Islet of Langerhans (tissue), 1 donor: ENCODE results near the gene STK10.
"Not testable (repeated sequence)": the region's sequence is repeated elsewhere in the genome, so short reads cannot be mapped to it uniquely, and the experiment has no call there.

Source experiments
- FAIRE-seq: peaks from one replicate; lab custom pipeline; 2011; peaks lifted over from hg19 to GRCh38; lab: Jason Lieb, UNC

Gene STK10

GRCh38 chr5:172165465-172165864, 22.6 kb downstream of the STK10 start:
- no peak for FAIRE-seq

- FAIRE-seq, result no peak
Measured at GRCh38 chr5:172164769-172165212, 23.2 kb downstream of the STK10 start.

- no peak for FAIRE-seq
Measured at GRCh38 chr5:172163346-172163745, 24.7 kb downstream of the STK10 start.

DNA sequence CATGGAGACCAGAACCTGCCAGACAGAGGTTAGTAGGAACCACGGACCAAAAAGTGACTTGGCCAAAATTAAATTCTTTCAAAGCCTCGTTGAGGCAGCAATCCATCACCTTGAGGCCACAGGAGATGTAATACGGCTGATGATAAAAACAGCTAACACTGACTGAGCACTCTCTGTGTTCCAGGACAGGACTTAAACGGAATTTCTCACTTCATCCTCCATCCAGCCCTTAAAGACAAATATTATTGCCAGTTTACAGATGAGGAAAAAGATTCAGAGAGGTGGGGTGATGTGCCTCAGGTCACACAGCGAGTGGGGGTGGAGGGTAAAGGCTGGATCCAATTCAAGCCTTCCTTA, 25.1 kb downstream of the STK10 start:
- FAIRE-seq, result no peak

DNA sequence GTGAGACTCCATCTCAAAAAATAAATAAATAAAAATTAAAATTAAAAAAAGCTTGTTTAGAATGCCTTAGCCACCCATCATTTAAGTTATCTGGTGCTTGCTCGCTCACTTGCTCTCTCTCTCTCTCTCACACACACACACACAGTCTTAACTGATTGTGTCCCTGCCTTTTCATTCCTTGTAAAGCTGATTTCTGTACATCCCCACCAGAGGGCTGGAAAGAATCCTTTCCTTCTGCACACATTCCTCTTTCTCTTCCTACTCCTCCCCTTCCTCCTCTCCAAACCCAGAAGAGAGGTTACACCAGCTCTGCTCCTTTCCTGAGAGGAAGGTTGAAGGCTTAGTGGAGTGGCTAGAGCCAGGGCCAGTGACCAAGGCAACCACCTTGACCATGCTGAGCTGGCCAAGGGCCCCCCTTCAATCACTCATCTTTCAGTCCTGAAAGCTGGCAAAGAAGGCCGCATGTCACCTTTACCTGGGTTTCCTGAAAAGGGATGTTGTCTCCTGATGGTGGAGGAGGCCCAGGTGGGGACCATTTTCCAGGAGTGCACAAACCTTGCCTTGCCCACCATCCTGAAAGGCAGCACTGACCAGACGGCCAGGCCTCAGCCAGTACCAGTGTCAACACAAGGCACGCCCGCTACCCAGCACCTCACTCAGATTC, 25.6 kb downstream of the STK10 start:
- FAIRE-seq, result no peak

GRCh38 chr5:172160506-172160905, 27.5 kb downstream of the STK10 start:
- no peak for FAIRE-seq

DNA sequence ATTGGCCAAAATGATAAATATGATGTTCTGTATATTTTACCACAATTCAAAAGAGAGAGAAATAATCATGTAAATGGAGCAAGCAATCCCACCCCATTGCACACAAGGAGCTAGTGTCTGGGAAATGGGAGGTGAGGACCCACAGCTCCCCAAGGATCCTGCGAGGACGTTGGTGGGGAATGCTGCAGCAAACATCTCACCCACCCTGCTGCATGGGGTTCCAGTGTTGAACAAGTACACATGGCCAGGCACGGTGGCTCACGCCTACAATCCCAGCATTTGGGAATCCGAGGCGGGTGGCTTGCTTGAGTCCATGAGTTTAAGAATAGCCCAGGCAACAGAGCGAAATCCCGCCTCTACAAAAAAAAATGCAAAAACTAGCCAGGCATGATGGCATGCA, 29.0 kb downstream of the STK10 start:
- no peak for FAIRE-seq

GRCh38 chr5:172156541-172156994, 31.5 kb downstream of the STK10 start:
- no peak for FAIRE-seq

DNA sequence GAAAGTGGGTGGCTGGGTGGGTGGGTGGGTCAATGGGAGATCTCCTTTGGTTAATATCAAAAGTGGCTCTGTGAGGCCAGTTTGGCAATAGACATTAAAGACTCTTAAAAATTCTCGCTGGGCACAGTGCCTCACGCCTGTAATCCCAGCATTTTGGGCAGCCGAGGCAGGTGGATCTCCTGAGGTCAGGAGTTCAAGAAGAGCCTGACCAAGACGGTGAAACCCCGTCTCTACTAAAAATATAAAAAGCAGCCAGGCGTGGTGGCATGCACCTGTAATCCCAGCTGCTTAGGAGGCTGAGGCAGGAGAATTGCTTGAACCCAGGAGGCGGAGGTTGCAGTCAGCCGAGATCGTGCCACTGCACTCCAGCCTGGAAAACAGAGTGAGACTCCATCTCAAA, 32.9 kb downstream of the STK10 start:
- not testable (repeated sequence) for FAIRE-seq

- FAIRE-seq, result no peak
Measured at GRCh38 chr5:172153695-172154094, 34.3 kb downstream of the STK10 start.

GRCh38 chr5:172151661-172152210, 36.3 kb downstream of the STK10 start:
- FAIRE-seq, result no peak

GRCh38 chr5:172150514-172151425, 37.3 kb downstream of the STK10 start:
- no peak for FAIRE-seq

DNA sequence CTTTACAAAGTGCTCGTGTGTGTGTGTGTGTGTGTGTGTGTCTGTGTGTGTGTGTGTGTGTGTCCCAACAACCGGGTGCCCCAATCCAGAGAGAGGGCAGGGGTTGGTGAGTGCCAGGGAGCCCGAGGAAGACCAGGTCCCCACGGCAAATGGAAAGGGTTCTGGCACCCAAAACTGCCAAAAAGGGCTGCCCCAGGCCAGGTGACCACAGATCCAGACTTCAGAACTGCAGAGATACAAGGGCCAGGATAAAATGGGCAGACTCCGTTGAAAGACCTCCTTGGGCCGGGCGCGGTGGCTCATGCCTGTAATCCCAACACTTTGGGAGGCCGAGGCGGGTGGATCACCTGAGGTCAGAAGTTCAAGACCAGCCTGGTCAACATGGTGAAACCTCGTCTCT, 38.5 kb downstream of the STK10 start:
- FAIRE-seq, result not testable (repeated sequence)

DNA sequence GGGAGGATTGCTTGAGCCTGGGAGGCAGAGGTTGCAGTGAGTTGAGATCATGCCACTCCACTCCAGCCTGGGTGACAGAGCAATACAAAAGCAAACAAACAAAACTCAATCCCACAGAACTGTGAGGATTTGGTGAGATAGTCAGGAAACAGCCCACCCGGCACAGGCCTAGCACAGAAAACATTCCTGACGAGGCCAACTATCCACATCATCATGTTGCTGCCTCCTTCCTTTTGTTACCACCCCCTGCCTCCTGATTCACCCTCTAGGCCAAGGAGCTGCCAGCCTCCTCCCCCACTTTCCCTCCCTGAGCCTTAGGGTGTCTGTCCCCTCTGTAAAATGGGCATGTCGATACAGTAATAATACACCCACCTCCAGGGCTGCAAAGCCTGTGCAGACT, 39.0 kb downstream of the STK10 start:
- FAIRE-seq, result no peak

GRCh38 chr5:172148381-172148780, 39.6 kb downstream of the STK10 start:
- FAIRE-seq, result no peak

DNA sequence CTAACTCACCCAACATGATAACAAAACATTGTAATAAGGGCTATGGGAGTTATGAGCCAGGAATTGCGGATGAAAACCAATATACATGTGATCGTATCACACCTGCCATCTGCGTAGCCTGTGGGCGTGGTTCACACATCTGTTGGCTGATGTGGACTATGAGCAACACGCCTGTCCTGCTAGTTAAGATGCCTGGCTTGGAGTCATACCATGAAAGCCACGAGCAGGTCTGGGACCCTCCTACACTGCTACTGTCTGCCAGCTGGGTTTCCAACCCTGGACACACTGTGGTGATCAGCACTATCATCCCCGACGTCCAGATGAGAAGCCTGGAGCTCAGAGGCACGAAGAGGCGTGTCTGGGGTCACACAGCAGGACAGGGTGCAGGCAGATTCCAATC, 40.2 kb downstream of the STK10 start:
- no peak for FAIRE-seq

DNA sequence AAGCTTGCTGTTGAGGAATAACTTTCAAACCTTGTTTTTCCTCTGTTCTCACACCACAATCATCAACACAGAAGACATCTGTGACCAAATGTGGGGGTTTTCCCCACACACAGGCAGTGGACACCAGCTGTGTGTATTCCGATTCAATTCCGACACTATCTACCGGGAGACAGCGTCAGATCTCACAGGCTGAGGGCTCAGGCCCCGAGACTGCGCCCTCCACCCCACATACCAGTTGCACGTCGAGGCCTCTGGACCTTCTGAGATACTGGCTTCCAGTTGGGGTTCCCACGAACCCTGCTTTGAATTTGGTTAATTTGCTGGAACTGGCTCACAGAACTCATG, 41.3 kb downstream of the STK10 start:
- no peak for FAIRE-seq

- FAIRE-seq, result no peak
Measured at GRCh38 chr5:172145870-172146747, 41.9 kb downstream of the STK10 start.

- no peak for FAIRE-seq
Measured at GRCh38 chr5:172144931-172145869, 42.8 kb downstream of the STK10 start.

- FAIRE-seq, result no peak
Measured at GRCh38 chr5:172144291-172144815, 43.7 kb downstream of the STK10 start.

- no peak for FAIRE-seq
Measured at GRCh38 chr5:172143875-172144274, 44.1 kb downstream of the STK10 start.
